ENCODE results near the gene TBC1D9.

The TBC1D9 gene

GRCh38 chr4:140630246-140630645, 125.9 kb downstream of the TBC1D9 start:
- Histone ChIP-seq H3K36me3 (ENCODE audit: control insufficient read depth, insufficient read depth, low read length) (no peaks in the 10 kb centered on the region), H3K27me3 (ENCODE audit: control insufficient read depth, insufficient read depth, low read length) (no peaks in the 10 kb centered on the region), H3K4me3 (ENCODE audit: low read depth, low read length) (no peak overlapping the region), H3K4me2 (ENCODE audit: low read length) (no peak overlapping the region), H3K79me2 (no peaks in the 10 kb centered on the region), H3K4me1 (no peaks in the 10 kb centered on the region), H2AFZ (no peak overlapping the region), H3K27ac (no peak overlapping the region), H3K9me3 (ENCODE audit: control insufficient read depth, low read length) (no peaks in the 10 kb centered on the region), H3K9ac (no peak overlapping the region)
- no peak for TF ChIP-seq CTCF (IDR thresholded peaks at IDR 0.05)

GRCh38 chr4:140628016-140628415, 128.2 kb downstream of the TBC1D9 start:
- Histone ChIP-seq H3K27me3 (ENCODE audit: control insufficient read depth, insufficient read depth, low read length) (no peaks in the 10 kb centered on the region), H3K4me3 (ENCODE audit: low read depth, low read length) (no peak overlapping the region), H3K79me2 (no peaks in the 10 kb centered on the region), H3K27ac (no peak overlapping the region), H3K9me3 (ENCODE audit: control insufficient read depth, low read length) (no peaks in the 10 kb centered on the region), H2AFZ (no peak overlapping the region), H3K9ac (no peak overlapping the region), H3K4me2 (ENCODE audit: low read length) (no peak overlapping the region), H3K36me3 (ENCODE audit: control insufficient read depth, insufficient read depth, low read length) (no peaks in the 10 kb centered on the region), H3K4me1 (no peaks in the 10 kb centered on the region)
- no peak for TF ChIP-seq CTCF (IDR thresholded peaks at IDR 0.05)

GRCh38 chr4:140626661-140627376, 129.4 kb downstream of the TBC1D9 start:
- Histone ChIP-seq H3K36me3 (ENCODE audit: control insufficient read depth, insufficient read depth, low read length) (no peaks in the 10 kb centered on the region), H3K4me3 (ENCODE audit: low read depth, low read length) (no peak overlapping the region), H3K4me1 (no peaks in the 10 kb centered on the region), H2AFZ (no peak overlapping the region), H3K4me2 (ENCODE audit: low read length) (no peak overlapping the region), H3K9ac (no peak overlapping the region), H3K79me2 (no peaks in the 10 kb centered on the region), H3K27me3 (ENCODE audit: control insufficient read depth, insufficient read depth, low read length) (no peaks in the 10 kb centered on the region), H3K9me3 (ENCODE audit: control insufficient read depth, low read length) (no peaks in the 10 kb centered on the region), H3K27ac (no peak overlapping the region)
- TF ChIP-seq CTCF (IDR thresholded peaks at IDR 0.05): no peak

- no peaks in the 10 kb centered on the region for H3K36me3 ChIP-seq (ENCODE audit: control insufficient read depth, insufficient read depth, low read length)
Observed at GRCh38 chr4:140622333-140622958, 133.7 kb downstream of the TBC1D9 start.

More at GRCh38 chr4:140622333-140622958, 133.7 kb downstream of the TBC1D9 start:
- Histone ChIP-seq H3K79me2 (no peaks in the 10 kb centered on the region), H3K27ac (no peak overlapping the region), H3K9me3 (ENCODE audit: control insufficient read depth, low read length) (no peaks in the 10 kb centered on the region), H3K4me1 (no peaks in the 10 kb centered on the region), H3K4me2 (ENCODE audit: low read length) (no peak overlapping the region), H2AFZ (no peak overlapping the region), H3K9ac (no peak overlapping the region), H3K27me3 (ENCODE audit: control insufficient read depth, insufficient read depth, low read length) (no peaks in the 10 kb centered on the region), H3K4me3 (ENCODE audit: low read depth, low read length) (no peak overlapping the region)
- no peak for TF ChIP-seq CTCF (IDR thresholded peaks at IDR 0.05)

Measured in parathyroid adenoma (tissue), 2 donors.